Measurements from ENCODE around the gene ASF1A. TPM values are rescaled to one million over a fixed set of nuclear protein-coding genes. Genes with fewer than 3 reads are reported as not detected.
A peak's percentile ranks its signal among the peaks of the same experiment; 100 is the strongest.

Gene ASF1A
- total and polyA plus RNA-seq, 9 of the 15 experiments (the other 6 are each of a cell fraction or from before 2014, with no cell fraction given) = 31.5 to 45.3 (median 34.8) TPM

GRCh38 chr6:118892355-118892991 lies 1.5 kb upstream of the ASF1A start (continued):
- TF ChIP-seq SETDB1 (IDR thresholded peaks at IDR 0.05; ENCODE audit: low read length) (no peak), ZNF41 (CRISPR knock-in tag; conservative IDR thresholded peaks at IDR 0.05) (no peak), BHLHE40 (IDR thresholded peaks at IDR 0.05; ENCODE audit: low read length) (0 out of 2 replicates have a peak, but pooled peaks have one; percentile 25), MEIS2 (IDR thresholded peaks at IDR 0.05; ENCODE audit: partially characterized antibody) (peak; percentile 71), WHSC1 (IDR thresholded peaks at IDR 0.05; ENCODE audit: low read length) (no peak), PHF8 (IDR thresholded peaks at IDR 0.05; ENCODE audit: borderline replicate concordance, low read length) (no peak), NCOR1 (IDR thresholded peaks at IDR 0.05) (peak; percentile 59; the same call in 1 of the 2 replicates), TAL1 (IDR thresholded peaks at IDR 0.05) (peak; percentile 74), KLF16 (IDR thresholded peaks at IDR 0.05) (peak; percentile 41; the same call in 1 of the 2 replicates), ZNF507 (tag; conservative IDR thresholded peaks at IDR 0.05) (no peak), PKNOX1 (IDR thresholded peaks at IDR 0.05) (0 out of 2 replicates have a peak, but pooled peaks have one; percentile 13)
- TF ChIP-seq, protein P1, sequence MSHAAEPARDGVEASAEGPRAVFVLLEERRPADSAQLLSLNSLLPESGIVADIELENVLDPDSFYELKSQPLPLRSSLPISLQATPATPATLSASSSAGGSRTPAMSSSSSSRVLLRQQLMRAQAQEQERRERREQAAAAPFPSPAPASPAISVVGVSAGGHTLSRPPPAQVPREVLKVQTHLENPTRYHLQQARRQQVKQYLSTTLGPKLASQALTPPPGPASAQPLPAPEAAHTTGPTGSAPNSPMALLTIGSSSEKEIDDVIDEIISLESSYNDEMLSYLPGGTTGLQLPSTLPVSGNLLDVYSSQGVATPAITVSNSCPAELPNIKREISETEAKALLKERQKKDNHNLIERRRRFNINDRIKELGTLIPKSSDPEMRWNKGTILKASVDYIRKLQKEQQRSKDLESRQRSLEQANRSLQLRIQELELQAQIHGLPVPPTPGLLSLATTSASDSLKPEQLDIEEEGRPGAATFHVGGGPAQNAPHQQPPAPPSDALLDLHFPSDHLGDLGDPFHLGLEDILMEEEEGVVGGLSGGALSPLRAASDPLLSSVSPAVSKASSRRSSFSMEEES (CRISPR knock-in tag; IDR thresholded peaks at IDR 0.05) = peak; percentile 3; the same call in 1 of the 2 replicates
- TF ChIP-seq, protein P2, sequence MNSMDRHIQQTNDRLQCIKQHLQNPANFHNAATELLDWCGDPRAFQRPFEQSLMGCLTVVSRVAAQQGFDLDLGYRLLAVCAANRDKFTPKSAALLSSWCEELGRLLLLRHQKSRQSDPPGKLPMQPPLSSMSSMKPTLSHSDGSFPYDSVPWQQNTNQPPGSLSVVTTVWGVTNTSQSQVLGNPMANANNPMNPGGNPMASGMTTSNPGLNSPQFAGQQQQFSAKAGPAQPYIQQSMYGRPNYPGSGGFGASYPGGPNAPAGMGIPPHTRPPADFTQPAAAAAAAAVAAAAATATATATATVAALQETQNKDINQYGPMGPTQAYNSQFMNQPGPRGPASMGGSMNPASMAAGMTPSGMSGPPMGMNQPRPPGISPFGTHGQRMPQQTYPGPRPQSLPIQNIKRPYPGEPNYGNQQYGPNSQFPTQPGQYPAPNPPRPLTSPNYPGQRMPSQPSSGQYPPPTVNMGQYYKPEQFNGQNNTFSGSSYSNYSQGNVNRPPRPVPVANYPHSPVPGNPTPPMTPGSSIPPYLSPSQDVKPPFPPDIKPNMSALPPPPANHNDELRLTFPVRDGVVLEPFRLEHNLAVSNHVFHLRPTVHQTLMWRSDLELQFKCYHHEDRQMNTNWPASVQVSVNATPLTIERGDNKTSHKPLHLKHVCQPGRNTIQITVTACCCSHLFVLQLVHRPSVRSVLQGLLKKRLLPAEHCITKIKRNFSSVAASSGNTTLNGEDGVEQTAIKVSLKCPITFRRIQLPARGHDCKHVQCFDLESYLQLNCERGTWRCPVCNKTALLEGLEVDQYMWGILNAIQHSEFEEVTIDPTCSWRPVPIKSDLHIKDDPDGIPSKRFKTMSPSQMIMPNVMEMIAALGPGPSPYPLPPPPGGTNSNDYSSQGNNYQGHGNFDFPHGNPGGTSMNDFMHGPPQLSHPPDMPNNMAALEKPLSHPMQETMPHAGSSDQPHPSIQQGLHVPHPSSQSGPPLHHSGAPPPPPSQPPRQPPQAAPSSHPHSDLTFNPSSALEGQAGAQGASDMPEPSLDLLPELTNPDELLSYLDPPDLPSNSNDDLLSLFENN (IDR thresholded peaks at IDR 0.05; ENCODE audit: low read depth in 2 of 2, low read length in 2 of 2) = no peak
